HUES6 (cell line): ENCODE data around the gene AIMP1.
"Not testable (repeated sequence)": the region's sequence is repeated elsewhere in the genome, so short reads cannot be mapped to it uniquely, and the experiment has no call there.

Experiments used
- H3K27ac ChIP-seq: 2 replicates; pipeline ENCODE4 v1.7.0; 2013; ENCODE audit warnings: low read depth, mild to moderate bottlenecking, low read length, inconsistent platforms
- H3K27me3 ChIP-seq: 2 replicates; pipeline ENCODE4 v1.6.1; 2013; ENCODE audit warnings: low read length; ENCODE audit not compliant: control insufficient read depth, insufficient read depth
- H3K36me3 ChIP-seq: 2 replicates; pipeline ENCODE4 v1.6.1; 2013; ENCODE audit warnings: low read length; ENCODE audit not compliant: control insufficient read depth, insufficient read depth
- H3K4me1 ChIP-seq: 2 replicates; pipeline ENCODE4 v1.6.1; 2013; ENCODE audit warnings: low read length; ENCODE audit not compliant: control insufficient read depth, insufficient read depth
- H3K4me3 ChIP-seq: 2 replicates; pipeline ENCODE4 v1.5.1; 2013; ENCODE audit warnings: low read depth, low read length
- H3K9ac ChIP-seq: one replicate; pipeline ENCODE4 v1.6.1; 2013; ENCODE audit warnings: mild to moderate bottlenecking, low read length
- H3K9me3 ChIP-seq: 2 replicates; pipeline ENCODE4 v1.6.1; 2013; ENCODE audit warnings: low read depth, low read length; ENCODE audit not compliant: control insufficient read depth, insufficient read depth

The AIMP1 gene

DNA sequence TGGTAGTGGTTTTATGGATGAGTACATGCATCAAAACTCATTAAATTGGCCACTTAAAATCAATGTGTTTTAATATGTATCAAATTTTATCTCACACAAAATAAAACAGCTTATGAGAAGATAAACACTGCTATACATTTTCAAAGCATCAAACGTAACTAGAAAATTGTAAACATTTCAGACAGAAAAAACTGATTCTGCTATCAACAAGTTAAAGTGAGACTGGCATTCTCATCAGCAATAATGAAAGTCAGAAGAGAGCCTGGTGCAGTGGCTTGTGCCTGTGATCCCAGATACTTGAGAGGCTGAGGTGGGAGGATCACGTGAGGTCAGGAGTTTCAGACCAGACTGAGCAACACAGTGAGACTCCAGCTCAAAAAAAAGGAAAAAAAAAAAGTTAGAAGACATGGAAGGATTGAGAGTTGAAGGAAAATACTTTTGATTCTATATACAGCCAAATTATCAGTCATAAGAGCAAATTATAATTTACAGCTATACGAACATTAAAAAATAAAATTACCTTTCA, 3.3 kb upstream of the AIMP1 start:
- H3K36me3 ChIP-seq = peaks cover 3% of the 10 kb centered on the region; the same call in 1 of the 2 replicates
- no peak overlapping the region for H3K4me3 ChIP-seq
- no peaks in the 10 kb centered on the region for H3K27me3 ChIP-seq
- H3K9me3 ChIP-seq = no peaks in the 10 kb centered on the region
- 0 out of 2 replicates have a peak, but pooled peaks cover 4% of the 10 kb centered on the region for H3K4me1 ChIP-seq
- no peak overlapping the region for H3K27ac ChIP-seq
- H3K9ac ChIP-seq = no peak overlapping the region

DNA sequence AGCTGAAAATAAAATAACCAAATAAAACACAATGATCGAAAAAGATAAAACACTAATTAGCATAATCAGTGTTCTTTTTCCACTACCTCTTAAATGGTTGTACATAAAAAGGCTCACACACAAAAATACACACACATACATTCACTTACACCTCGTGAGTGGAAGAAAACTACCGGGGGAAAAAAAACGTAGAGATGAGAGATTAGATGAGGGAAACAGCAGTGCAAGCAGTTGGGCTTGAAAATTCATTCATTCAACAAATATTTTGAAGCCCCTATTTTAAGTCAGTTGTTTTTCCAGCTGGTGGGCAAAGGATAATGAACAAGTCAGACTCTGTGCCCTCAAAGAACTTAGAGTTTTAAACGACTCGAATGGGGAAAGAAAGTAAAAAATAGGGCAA, 1.4 kb upstream of the AIMP1 start:
- Histone ChIP-seq H3K36me3 (no peaks in the 10 kb centered on the region), H3K27ac (no peak overlapping the region), H3K4me3 (peak overlapping the region; percentile 90), H3K9me3 (no peaks in the 10 kb centered on the region; the same call in 1 of the 2 replicates), H3K27me3 (no peaks in the 10 kb centered on the region), H3K4me1 (0 out of 2 replicates have a peak, but pooled peaks cover 4% of the 10 kb centered on the region), H3K9ac (no peak overlapping the region)

DNA sequence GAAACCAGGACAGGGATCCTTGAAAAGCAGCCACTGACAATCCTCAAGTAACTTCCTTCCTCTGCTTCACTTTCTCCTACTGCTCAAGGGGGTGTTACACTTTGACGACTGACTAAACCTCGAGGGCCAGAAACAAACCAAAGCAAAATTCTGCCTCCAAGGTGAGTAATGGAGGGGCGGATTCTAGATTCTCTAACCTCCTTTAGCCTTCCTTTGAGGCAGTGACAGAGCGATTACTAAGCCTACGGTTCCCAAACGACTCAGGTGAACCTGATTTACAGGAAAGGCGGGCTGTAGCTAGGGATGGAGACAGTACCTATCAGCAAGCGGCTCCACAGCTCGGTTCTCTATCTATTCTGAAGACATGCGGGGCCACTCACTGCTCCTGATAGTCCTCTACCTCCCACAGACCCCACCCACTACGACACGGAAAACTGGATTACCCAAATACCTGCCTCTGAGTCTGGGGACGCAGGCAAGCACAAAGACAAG, 828 bp upstream of the AIMP1 start:
- Histone ChIP-seq H3K27me3 (no peaks in the 10 kb centered on the region), H3K9me3 (peaks cover 4% of the 10 kb centered on the region), H3K4me1 (0 out of 2 replicates have a peak, but pooled peaks cover 4% of the 10 kb centered on the region), H3K9ac (peak overlapping the region; percentile 100), H3K4me3 (peak overlapping the region; percentile 90), H3K27ac (peak overlapping the region; percentile 99), H3K36me3 (peaks cover 4% of the 10 kb centered on the region; the same call in 1 of the 2 replicates)

DNA sequence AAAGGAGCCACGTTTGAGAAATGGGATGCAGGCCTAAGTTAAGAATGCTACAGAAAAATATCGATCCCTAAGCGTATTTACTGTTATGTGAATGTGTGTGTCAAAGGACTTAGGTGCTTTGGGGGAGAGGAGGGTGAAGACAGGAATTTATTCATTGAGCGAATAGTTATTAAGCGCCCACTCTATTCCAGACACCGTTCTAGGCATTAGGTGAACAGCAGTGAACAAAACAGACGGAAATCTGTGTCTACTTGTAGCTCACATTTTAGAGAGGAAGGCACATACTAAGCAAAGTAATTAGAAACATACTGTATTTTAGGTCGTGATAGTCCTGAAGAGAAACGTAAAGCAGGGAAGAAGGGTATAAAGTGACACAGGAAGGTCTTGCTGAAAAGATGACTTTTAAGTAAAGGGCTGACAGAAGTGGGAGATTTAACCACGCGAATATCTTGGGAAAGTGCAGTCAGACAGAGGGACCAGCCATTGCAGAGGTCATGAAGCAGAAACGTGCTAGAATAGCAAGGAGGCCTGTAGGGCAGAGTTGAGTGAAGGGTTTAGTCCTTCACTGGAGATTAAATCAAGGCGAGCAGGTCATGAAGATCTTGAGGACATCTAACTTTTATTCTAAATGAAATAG, 541 bp downstream of the AIMP1 start:
- Histone ChIP-seq H3K4me3 (peak overlapping the region; percentile 90), H3K36me3 (peaks cover 7% of the 10 kb centered on the region; the same call in 1 of the 2 replicates), H3K9me3 (peaks cover 8% of the 10 kb centered on the region), H3K9ac (peak overlapping the region; percentile 100), H3K27me3 (no peaks in the 10 kb centered on the region), H3K4me1 (0 out of 2 replicates have a peak, but pooled peaks cover 4% of the 10 kb centered on the region), H3K27ac (peak overlapping the region; percentile 99)

DNA sequence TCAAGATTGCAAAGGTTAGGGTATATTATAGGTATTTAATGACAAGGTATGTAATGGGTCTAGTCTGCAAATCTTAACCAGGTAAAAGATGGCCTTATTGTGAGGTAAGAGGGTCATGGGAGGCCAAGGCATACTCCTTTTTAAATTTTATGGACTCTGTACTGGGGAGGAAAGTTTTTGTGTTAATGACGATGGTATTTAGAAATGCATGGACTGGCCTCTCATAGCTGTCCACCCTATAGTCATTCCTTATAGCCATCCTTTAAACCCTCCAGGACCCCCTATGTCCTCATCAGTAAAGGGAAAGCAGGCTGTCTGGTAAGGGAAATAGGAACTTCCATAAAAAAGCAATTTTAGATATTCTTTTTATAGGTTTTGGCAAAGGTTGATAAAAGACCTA, 1.5 kb downstream of the AIMP1 start:
- Histone ChIP-seq H3K36me3 (peaks cover 7% of the 10 kb centered on the region; the same call in 1 of the 2 replicates), H3K27me3 (no peaks in the 10 kb centered on the region), H3K4me1 (0 out of 2 replicates have a peak, but pooled peaks cover 4% of the 10 kb centered on the region), H3K9me3 (peaks cover 8% of the 10 kb centered on the region), H3K9ac (no peak overlapping the region), H3K4me3 (peak overlapping the region; percentile 90; the same call in 1 of the 2 replicates), H3K27ac (no peak overlapping the region)

DNA sequence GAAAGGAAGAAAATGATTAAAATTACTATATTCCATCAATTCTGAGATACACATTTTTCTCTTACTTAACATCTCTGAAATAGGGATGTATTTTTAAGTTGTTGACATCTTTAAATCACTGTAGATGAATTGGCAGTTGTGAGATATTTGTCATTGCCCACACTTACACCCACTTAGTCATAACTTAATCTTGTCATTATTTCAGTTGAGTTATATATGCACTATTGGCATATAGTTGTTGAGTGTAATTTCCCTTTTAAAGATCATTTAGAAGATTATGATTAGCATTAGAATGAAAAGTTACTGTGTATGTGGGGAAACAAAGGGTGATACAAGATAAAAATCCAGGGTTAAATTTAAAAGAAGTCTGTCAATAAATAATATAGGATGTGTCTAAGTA, 2.2 kb downstream of the AIMP1 start:
- peaks cover 7% of the 10 kb centered on the region; the same call in 1 of the 2 replicates for H3K36me3 ChIP-seq
- H3K4me3 ChIP-seq = no peak overlapping the region
- H3K4me1 ChIP-seq = 0 out of 2 replicates have a peak, but pooled peaks cover 4% of the 10 kb centered on the region
- H3K27ac ChIP-seq = no peak overlapping the region
- peaks cover 8% of the 10 kb centered on the region for H3K9me3 ChIP-seq
- no peak overlapping the region for H3K9ac ChIP-seq
- no peaks in the 10 kb centered on the region for H3K27me3 ChIP-seq

DNA sequence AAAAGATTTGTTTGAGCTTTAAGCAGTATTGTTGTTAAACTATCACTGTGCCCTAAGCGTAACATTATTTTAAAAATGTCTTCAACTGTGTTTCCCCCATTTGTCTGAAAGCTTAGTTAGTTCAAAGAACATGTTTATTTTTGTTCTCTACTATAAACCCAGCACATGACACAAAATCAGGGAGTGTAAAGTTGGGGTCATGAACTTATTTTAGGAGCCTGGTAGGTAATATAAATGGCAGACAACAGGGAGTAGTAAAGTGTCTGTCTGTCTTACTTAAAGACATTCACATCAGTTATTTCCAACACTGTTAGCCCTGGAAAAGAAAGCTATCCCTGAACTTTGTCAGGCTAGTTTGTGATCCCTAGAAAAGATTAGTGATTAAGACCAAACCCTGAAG, 3.9 kb downstream of the AIMP1 start:
- Histone ChIP-seq H3K9ac (no peak overlapping the region), H3K27ac (no peak overlapping the region), H3K36me3 (peaks cover 7% of the 10 kb centered on the region; the same call in 1 of the 2 replicates), H3K4me3 (no peak overlapping the region), H3K4me1 (peaks cover 4% of the 10 kb centered on the region; the same call in 1 of the 2 replicates), H3K9me3 (peaks cover 8% of the 10 kb centered on the region), H3K27me3 (no peaks in the 10 kb centered on the region)

DNA sequence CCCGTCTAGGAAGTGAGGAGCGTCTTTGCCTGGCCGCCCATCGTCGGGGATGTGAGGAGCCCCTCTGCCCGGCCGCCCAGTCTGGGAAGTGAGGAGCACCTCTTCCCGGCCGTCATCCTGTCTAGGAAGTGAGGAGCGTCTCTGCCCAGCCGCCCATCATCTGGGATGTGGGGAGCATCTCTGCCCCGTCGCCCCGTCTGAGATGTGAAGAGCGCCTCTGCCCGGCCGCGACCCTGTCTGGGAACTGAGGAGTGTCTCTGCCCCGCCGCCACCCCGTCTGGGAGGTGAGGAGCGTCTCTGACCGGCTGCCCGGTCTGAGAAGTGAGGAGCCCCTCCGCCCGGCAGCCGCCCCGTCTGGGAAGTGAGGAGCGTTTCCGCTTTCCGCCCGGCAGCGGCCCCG, 4.8 kb downstream of the AIMP1 start:
- H3K9ac ChIP-seq, H3K4me3 ChIP-seq, H3K27ac ChIP-seq, H3K9me3 ChIP-seq, H3K4me1 ChIP-seq, H3K27me3 ChIP-seq: not testable (repeated sequence)
- H3K36me3 ChIP-seq = peaks cover 11% of the 10 kb centered on the region

DNA sequence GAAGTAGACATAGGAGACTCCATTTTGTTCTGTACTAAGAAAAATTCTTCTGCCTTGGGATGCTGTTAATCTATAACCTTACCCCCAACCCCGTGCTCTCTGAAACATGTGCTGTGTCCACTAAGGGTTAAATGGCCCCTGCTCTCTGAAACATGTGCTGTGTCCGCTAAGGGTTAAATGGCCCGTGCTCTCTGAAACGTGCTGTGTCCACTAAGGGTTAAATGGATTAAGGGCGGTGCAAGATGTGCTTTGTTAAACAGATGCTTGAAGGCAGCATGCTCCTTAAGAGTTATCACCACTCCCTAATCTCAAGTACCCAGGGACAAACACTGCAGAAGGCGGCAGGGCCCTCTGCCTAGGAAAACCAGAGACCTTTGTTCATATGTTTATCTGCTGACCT, 5.5 kb downstream of the AIMP1 start:
- H3K4me3 ChIP-seq, H3K27me3 ChIP-seq, H3K27ac ChIP-seq, H3K9me3 ChIP-seq, H3K9ac ChIP-seq, H3K4me1 ChIP-seq: not testable (repeated sequence)
- H3K36me3 ChIP-seq = peaks cover 16% of the 10 kb centered on the region

DNA sequence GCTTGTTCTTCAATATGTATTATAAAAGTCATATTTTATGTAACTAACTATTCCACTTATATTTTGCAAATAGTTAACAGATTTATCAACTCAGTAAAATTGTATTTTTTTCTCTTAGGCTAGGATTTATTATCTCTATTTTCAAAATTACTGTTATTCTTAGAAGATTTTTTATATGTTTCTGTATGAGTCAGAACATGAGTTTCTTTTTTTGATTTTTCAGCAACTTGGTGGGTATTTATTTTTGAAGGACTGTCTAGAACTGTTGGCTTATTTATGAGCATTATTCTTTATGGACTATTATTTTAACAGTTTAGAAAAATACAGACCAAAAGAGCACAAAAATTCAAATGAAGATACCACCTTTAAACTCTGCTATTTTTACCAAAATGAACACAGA, 6.8 kb downstream of the AIMP1 start:
- Histone ChIP-seq H3K27me3 (no peaks in the 10 kb centered on the region), H3K9ac (no peak overlapping the region), H3K27ac (no peak overlapping the region), H3K36me3 (peaks cover 29% of the 10 kb centered on the region), H3K9me3 (peaks cover 8% of the 10 kb centered on the region), H3K4me1 (no peaks in the 10 kb centered on the region; the same call in 1 of the 2 replicates), H3K4me3 (no peak overlapping the region)

DNA sequence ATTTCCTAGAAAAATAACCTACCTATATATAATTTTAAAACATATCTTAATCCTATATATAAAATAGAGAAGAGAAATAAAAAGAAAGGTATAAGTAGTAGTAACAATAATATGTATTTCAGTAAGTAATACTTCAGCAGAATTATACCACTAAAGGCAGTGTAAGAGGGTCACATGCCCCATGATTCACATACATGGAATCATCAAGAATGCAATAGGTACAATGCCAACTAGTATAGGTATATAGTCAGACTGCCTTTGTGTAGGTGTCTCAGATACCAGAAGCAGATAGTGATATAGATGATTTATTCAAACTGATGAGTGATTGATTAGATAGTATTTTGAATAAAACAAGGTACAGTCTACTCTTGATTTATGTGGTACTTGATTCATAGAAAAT, 9.4 kb downstream of the AIMP1 start:
- H3K9ac ChIP-seq = no peak overlapping the region
- no peak overlapping the region for H3K4me3 ChIP-seq
- H3K4me1 ChIP-seq = no peaks in the 10 kb centered on the region; the same call in 1 of the 2 replicates
- H3K36me3 ChIP-seq = peaks cover 40% of the 10 kb centered on the region
- H3K27me3 ChIP-seq = no peaks in the 10 kb centered on the region
- H3K9me3 ChIP-seq = peaks cover under 1% of the 10 kb centered on the region
- H3K27ac ChIP-seq = no peak overlapping the region
